GM23338 (cell line): Measurements from ENCODE around the gene RPS17. TPM values are rescaled to one million over a fixed set of nuclear protein-coding genes. Genes with fewer than 3 reads are reported as not detected.

ENCODE experiments used
- ATAC-seq: fragments of 200-7000 bp; cut with Tn5 transposase; 3 replicates; pipeline ENCODE4 v1.9.1; 2020
- DNase-seq: peaks from one replicate; pipeline ENCODE4 v3.0.0-alpha.2; 2015; ENCODE audit warnings: low spot score
- H2AFZ ChIP-seq: fragments of 200-600 bp; sonication (generic); 2 replicates; pipeline ENCODE4 v1.8.0; 2016; ENCODE audit warnings: antibody characterized with exemption, mild to moderate bottlenecking, moderate library complexity
- H3F3A ChIP-seq: fragments of 200-600 bp; sonication (generic); replicated peaks from 2 replicates; pipeline ENCODE4 v1.8.0; 2017; ENCODE audit warnings: antibody characterized with exemption, mixed run types, low read depth
- H3K27ac ChIP-seq: fragments of 200-600 bp; sonication (generic); 2 replicates; pipeline ENCODE4 v1.6.1; 2016; ENCODE audit warnings: low read depth
- H3K27me3 ChIP-seq: fragments of 200-600 bp; sonication (generic); 2 replicates; pipeline ENCODE4 v1.8.0; 2016; ENCODE audit warnings: mild to moderate bottlenecking, mixed run types, moderate library complexity; ENCODE audit not compliant: insufficient read depth
- H3K36me3 ChIP-seq: fragments of 200-600 bp; sonication (generic); 2 replicates; pipeline ENCODE4 v1.8.0; 2016; ENCODE audit warnings: mild to moderate bottlenecking; ENCODE audit not compliant: insufficient read depth
- H3K4me1 ChIP-seq: fragments of 200-600 bp; sonication (generic); 2 replicates; pipeline ENCODE4 v1.8.0; 2016; ENCODE audit warnings: mild to moderate bottlenecking, moderate library complexity; ENCODE audit not compliant: insufficient read depth
- H3K4me2 ChIP-seq: fragments of 200-600 bp; sonication (generic); 2 replicates; pipeline ENCODE4 v1.7.1; 2017; ENCODE audit warnings: mixed run types
- H3K4me3 ChIP-seq: fragments of 200-600 bp; sonication (generic); 2 replicates; pipeline ENCODE4 v1.6.1; 2016; ENCODE audit warnings: mixed run types
- H3K79me2 ChIP-seq: fragments of 200-600 bp; sonication (generic); replicated peaks from 2 replicates; pipeline ENCODE4 v1.8.0; 2017; ENCODE audit warnings: mild to moderate bottlenecking; ENCODE audit not compliant: insufficient read depth
- H3K9me2 ChIP-seq: fragments of 200-600 bp; sonication (generic); 2 replicates; pipeline ENCODE4 v1.8.0; 2017; ENCODE audit not compliant: insufficient read depth
- H4K20me1 ChIP-seq: fragments of 200-600 bp; sonication (generic); replicated peaks from 2 replicates; pipeline ENCODE4 v1.8.0; 2017; ENCODE audit warnings: mild to moderate bottlenecking; ENCODE audit not compliant: insufficient read depth
- H3K27ac Mint-ChIP-seq: 2 replicates; pipeline ENCODE4 v1.8.0; 2020; ENCODE audit warnings: inconsistent platforms, mild to moderate bottlenecking, moderate library complexity, mixed read lengths
- H3K27me3 Mint-ChIP-seq: 3 replicates; pipeline ENCODE4 v1.8.0; 2022; ENCODE audit warnings: low read depth, mild to moderate bottlenecking, moderate library complexity, mixed read lengths, inconsistent platforms; ENCODE audit not compliant: insufficient read depth, poor library complexity
- H3K36me3 Mint-ChIP-seq: 3 replicates; pipeline ENCODE4 v1.8.0; 2021; ENCODE audit warnings: low read depth, mild to moderate bottlenecking, inconsistent platforms, moderate library complexity, mixed read lengths
- H3K4me1 Mint-ChIP-seq: 3 replicates; pipeline ENCODE4 v1.8.0; 2020; ENCODE audit warnings: mild to moderate bottlenecking, inconsistent platforms, mixed read lengths
- H3K4me3 Mint-ChIP-seq: 3 replicates; pipeline ENCODE4 v1.8.0; 2021; ENCODE audit warnings: moderate library complexity, mild to moderate bottlenecking, inconsistent platforms, mixed read lengths
- H3K9me3 Mint-ChIP-seq: 3 replicates; pipeline ENCODE4 v1.8.0; 2020; ENCODE audit warnings: moderate library complexity, mild to moderate bottlenecking, inconsistent platforms, mixed read lengths
- CREB1 ChIP-seq: fragments of 250-450 bp; sonication (Bioruptor Pico); IDR thresholded peaks from 2 replicates; pipeline ENCODE4 v1.5.0; 2020; ENCODE audit warnings: low read depth, mild to moderate bottlenecking, moderate library complexity
- EZH2 ChIP-seq: fragments of 200-600 bp; sonication (generic); IDR thresholded peaks from one replicate; pipeline ENCODE4 v1.8.0; 2017; ENCODE audit warnings: antibody characterized with exemption, mild to moderate bottlenecking, low read depth; ENCODE audit not compliant: unreplicated experiment
- EZH2phosphoT487 ChIP-seq: fragments of 200-600 bp; sonication (generic); IDR thresholded peaks from one replicate; pipeline ENCODE4 v1.8.1; 2018; ENCODE audit warnings: antibody characterized with exemption; ENCODE audit not compliant: unreplicated experiment
- JUNB ChIP-seq: IDR thresholded peaks from one replicate; pipeline ENCODE4 v1.6.1; 2016; ENCODE audit warnings: antibody characterized with exemption; ENCODE audit not compliant: unreplicated experiment
- NANOG ChIP-seq: IDR thresholded peaks from 2 replicates; pipeline ENCODE4 v1.6.1; 2016; ENCODE audit warnings: antibody characterized with exemption, borderline replicate concordance
- POLR2AphosphoS5 ChIP-seq: IDR thresholded peaks from 2 replicates; pipeline ENCODE4 v1.6.1; 2016; ENCODE audit warnings: antibody characterized with exemption, low read depth
- STAT1 ChIP-seq: IDR thresholded peaks from one replicate; pipeline ENCODE4 v1.6.1; 2016; ENCODE audit warnings: antibody characterized with exemption; ENCODE audit not compliant: unreplicated experiment
- ZNF331 ChIP-seq: fragments of 250-450 bp; sonication (Bioruptor Pico); IDR thresholded peaks from 2 replicates; pipeline ENCODE4 v1.5.0; 2020; ENCODE audit warnings: low read depth, mild to moderate bottlenecking, moderate library complexity
- polyA plus RNA-seq: library from polyadenylated mRNA; unstranded; fragments of >200 nt; fragmentation: Nextera tagmentation; extraction: Ambion mirVana; gene quantifications from 2 replicates; pipeline ENCODE4 v1.2.1, GENCODE V29; 2016
- total RNA-seq: library from RNA; depleted of rRNA; stranded (reverse); fragments of >200 nt; shearing (Covaris generic); gene quantifications from 2 replicates; pipeline ENCODE4 v1.2.3, GENCODE V29; 2014
- TF ChIP-seq, protein P1 (sequence below): IDR thresholded peaks from 2 replicates; pipeline ENCODE4 v1.6.1; 2016; ENCODE audit warnings: antibody characterized with exemption
- TF ChIP-seq, protein P2 (sequence below): IDR thresholded peaks from one replicate; pipeline ENCODE4 v1.6.1; 2018; ENCODE audit warnings: antibody characterized with exemption; ENCODE audit not compliant: unreplicated experiment
- TF ChIP-seq, protein P3 (sequence below): fragments of 250-450 bp; sonication (Bioruptor Pico); IDR thresholded peaks from 2 replicates; pipeline ENCODE4 v1.5.0; 2020; ENCODE audit warnings: mild to moderate bottlenecking, moderate library complexity
- TF ChIP-seq, protein P4 (sequence below), 2 experiments: fragments of 200-600 bp in 1 of 2; sonication (generic) in 1 of 2; conservative IDR thresholded peaks; 2 replicates each; pipeline versions ENCODE4 v1.5.1 to v1.6.1; 2016 to 2017; ENCODE audit warnings: antibody characterized with exemption in 2 of 2, low read depth in 2 of 2, mild to moderate bottlenecking in 2 of 2, moderate library complexity in 1 of 2

RPS17 gene
- total and polyA plus RNA-seq, 2 experiments from 2014 or later, result 1,741 to 1,928 TPM

DNA sequence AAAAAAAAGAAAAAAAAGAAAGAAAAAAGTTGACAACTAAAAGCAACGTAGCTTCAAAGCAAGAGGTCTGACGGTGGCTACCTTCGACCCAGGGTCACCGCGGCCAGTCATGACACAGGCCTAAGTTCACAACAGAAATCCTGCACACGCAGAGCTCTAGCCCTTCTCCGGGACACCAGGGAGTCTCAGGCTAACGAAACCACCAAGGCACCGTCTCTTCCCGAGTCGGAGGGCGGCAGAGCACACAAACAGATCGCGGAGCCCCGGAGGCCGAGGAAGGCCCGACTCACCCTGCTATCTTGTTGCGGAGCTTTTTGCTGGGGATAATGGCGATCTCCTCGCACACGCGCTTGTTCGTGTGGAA lies 584 bp downstream of the RPS17 start (continued):
- TF ChIP-seq, protein P1, sequence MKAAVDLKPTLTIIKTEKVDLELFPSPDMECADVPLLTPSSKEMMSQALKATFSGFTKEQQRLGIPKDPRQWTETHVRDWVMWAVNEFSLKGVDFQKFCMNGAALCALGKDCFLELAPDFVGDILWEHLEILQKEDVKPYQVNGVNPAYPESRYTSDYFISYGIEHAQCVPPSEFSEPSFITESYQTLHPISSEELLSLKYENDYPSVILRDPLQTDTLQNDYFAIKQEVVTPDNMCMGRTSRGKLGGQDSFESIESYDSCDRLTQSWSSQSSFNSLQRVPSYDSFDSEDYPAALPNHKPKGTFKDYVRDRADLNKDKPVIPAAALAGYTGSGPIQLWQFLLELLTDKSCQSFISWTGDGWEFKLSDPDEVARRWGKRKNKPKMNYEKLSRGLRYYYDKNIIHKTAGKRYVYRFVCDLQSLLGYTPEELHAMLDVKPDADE, result no peak
- TF ChIP-seq EZH2 (no peak), EZH2phosphoT487 (no peak), JUNB (no peak)

GRCh38 chr15:82538961-82539690 lies 1.1 kb downstream of the RPS17 start:
- Histone ChIP-seq H3K27me3 (no peaks in the 10 kb centered on the region), H3K27ac (peak overlapping the region; percentile 93), H3K4me2 (peak overlapping the region; percentile 98), H3K79me2 (peaks cover 37% of the 10 kb centered on the region), H3K36me3 (peaks cover 49% of the 10 kb centered on the region), H3K9me2 (no peaks in the 10 kb centered on the region), H3K4me3 (peak overlapping the region; percentile 100), H2AFZ (no peak overlapping the region), H4K20me1 (peaks cover 42% of the 10 kb centered on the region), H3F3A (peaks cover 56% of the 10 kb centered on the region), H3K4me1 (peaks cover 36% of the 10 kb centered on the region)
- Mint-ChIP-seq H3K4me3 (peak overlapping the region; percentile 87), H3K9me3 (peaks cover 6% of the 10 kb centered on the region; the same call in 2 of the 3 replicates), H3K27me3 (peaks cover 34% of the 10 kb centered on the region), H3K36me3 (peaks cover 67% of the 10 kb centered on the region), H3K27ac (peak overlapping the region; percentile 99), H3K4me1 (peaks cover 33% of the 10 kb centered on the region)
- ATAC-seq, result no peak
- DNase-seq, result peak; percentile 34
- TF ChIP-seq STAT1, result no peak
- TF ChIP-seq EZH2, result no peak
- TF ChIP-seq, protein P2, sequence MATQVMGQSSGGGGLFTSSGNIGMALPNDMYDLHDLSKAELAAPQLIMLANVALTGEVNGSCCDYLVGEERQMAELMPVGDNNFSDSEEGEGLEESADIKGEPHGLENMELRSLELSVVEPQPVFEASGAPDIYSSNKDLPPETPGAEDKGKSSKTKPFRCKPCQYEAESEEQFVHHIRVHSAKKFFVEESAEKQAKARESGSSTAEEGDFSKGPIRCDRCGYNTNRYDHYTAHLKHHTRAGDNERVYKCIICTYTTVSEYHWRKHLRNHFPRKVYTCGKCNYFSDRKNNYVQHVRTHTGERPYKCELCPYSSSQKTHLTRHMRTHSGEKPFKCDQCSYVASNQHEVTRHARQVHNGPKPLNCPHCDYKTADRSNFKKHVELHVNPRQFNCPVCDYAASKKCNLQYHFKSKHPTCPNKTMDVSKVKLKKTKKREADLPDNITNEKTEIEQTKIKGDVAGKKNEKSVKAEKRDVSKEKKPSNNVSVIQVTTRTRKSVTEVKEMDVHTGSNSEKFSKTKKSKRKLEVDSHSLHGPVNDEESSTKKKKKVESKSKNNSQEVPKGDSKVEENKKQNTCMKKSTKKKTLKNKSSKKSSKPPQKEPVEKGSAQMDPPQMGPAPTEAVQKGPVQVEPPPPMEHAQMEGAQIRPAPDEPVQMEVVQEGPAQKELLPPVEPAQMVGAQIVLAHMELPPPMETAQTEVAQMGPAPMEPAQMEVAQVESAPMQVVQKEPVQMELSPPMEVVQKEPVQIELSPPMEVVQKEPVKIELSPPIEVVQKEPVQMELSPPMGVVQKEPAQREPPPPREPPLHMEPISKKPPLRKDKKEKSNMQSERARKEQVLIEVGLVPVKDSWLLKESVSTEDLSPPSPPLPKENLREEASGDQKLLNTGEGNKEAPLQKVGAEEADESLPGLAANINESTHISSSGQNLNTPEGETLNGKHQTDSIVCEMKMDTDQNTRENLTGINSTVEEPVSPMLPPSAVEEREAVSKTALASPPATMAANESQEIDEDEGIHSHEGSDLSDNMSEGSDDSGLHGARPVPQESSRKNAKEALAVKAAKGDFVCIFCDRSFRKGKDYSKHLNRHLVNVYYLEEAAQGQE, result no peak
- TF ChIP-seq EZH2phosphoT487, result no peak
- TF ChIP-seq POLR2AphosphoS5, result no peak
- TF ChIP-seq, protein P3, sequence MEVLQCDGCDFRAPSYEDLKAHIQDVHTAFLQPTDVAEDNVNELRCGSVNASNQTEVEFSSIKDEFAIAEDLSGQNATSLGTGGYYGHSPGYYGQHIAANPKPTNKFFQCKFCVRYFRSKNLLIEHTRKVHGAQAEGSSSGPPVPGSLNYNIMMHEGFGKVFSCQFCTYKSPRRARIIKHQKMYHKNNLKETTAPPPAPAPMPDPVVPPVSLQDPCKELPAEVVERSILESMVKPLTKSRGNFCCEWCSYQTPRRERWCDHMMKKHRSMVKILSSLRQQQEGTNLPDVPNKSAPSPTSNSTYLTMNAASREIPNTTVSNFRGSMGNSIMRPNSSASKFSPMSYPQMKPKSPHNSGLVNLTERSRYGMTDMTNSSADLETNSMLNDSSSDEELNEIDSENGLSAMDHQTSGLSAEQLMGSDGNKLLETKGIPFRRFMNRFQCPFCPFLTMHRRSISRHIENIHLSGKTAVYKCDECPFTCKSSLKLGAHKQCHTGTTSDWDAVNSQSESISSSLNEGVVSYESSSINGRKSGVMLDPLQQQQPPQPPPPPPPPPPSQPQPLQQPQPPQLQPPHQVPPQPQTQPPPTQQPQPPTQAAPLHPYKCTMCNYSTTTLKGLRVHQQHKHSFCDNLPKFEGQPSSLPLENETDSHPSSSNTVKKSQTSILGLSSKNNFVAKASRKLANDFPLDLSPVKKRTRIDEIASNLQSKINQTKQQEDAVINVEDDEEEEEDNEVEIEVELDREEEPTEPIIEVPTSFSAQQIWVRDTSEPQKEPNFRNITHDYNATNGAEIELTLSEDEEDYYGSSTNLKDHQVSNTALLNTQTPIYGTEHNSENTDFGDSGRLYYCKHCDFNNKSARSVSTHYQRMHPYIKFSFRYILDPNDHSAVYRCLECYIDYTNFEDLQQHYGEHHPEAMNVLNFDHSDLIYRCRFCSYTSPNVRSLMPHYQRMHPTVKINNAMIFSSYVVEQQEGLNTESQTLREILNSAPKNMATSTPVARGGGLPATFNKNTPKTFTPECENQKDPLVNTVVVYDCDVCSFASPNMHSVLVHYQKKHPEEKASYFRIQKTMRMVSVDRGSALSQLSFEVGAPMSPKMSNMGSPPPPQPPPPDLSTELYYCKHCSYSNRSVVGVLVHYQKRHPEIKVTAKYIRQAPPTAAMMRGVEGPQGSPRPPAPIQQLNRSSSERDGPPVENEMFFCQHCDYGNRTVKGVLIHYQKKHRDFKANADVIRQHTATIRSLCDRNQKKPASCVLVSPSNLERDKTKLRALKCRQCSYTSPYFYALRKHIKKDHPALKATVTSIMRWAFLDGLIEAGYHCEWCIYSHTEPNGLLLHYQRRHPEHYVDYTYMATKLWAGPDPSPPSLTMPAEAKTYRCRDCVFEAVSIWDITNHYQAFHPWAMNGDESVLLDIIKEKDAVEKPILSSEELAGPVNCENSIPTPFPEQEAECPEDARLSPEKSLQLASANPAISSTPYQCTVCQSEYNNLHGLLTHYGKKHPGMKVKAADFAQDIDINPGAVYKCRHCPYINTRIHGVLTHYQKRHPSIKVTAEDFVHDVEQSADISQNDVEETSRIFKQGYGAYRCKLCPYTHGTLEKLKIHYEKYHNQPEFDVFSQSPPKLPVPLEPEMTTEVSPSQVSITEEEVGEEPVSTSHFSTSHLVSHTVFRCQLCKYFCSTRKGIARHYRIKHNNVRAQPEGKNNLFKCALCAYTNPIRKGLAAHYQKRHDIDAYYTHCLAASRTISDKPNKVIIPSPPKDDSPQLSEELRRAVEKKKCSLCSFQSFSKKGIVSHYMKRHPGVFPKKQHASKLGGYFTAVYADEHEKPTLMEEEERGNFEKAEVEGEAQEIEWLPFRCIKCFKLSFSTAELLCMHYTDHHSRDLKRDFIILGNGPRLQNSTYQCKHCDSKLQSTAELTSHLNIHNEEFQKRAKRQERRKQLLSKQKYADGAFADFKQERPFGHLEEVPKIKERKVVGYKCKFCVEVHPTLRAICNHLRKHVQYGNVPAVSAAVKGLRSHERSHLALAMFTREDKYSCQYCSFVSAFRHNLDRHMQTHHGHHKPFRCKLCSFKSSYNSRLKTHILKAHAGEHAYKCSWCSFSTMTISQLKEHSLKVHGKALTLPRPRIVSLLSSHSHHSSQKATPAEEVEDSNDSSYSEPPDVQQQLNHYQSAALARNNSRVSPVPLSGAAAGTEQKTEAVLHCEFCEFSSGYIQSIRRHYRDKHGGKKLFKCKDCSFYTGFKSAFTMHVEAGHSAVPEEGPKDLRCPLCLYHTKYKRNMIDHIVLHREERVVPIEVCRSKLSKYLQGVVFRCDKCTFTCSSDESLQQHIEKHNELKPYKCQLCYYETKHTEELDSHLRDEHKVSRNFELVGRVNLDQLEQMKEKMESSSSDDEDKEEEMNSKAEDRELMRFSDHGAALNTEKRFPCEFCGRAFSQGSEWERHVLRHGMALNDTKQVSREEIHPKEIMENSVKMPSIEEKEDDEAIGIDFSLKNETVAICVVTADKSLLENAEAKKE (CRISPR knock-in tag), result no peak
- no peak for TF ChIP-seq JUNB
- no peak for TF ChIP-seq ZNF331 (CRISPR knock-in tag)
- TF ChIP-seq, protein P4, sequence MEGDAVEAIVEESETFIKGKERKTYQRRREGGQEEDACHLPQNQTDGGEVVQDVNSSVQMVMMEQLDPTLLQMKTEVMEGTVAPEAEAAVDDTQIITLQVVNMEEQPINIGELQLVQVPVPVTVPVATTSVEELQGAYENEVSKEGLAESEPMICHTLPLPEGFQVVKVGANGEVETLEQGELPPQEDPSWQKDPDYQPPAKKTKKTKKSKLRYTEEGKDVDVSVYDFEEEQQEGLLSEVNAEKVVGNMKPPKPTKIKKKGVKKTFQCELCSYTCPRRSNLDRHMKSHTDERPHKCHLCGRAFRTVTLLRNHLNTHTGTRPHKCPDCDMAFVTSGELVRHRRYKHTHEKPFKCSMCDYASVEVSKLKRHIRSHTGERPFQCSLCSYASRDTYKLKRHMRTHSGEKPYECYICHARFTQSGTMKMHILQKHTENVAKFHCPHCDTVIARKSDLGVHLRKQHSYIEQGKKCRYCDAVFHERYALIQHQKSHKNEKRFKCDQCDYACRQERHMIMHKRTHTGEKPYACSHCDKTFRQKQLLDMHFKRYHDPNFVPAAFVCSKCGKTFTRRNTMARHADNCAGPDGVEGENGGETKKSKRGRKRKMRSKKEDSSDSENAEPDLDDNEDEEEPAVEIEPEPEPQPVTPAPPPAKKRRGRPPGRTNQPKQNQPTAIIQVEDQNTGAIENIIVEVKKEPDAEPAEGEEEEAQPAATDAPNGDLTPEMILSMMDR (conservative IDR thresholded peaks at IDR 0.05; ENCODE audit: low read depth in 2 of 2), result no peak
- no peak for TF ChIP-seq NANOG
- TF ChIP-seq CREB1 (CRISPR knock-in tag), result no peak
